Neural cell (in vitro differentiated cells): ENCODE data around the gene KCNIP2. TPM values are rescaled to one million over a fixed set of nuclear protein-coding genes. Genes with fewer than 3 reads are reported as not detected.

ENCODE experiments used
- H2AFZ ChIP-seq: fragments of 200-600, 300-800 bp; sonication (generic), shearing (Covaris generic); 2 replicates; pipeline ENCODE4 v1.6.0; 2014; ENCODE audit warnings: low read depth, mild to moderate bottlenecking, antibody characterized with exemption, low read length, moderate library complexity
- H3F3A ChIP-seq: fragments of 200-600 bp; shearing (Covaris generic); 2 replicates; pipeline ENCODE4 v1.6.1; 2016; ENCODE audit warnings: mild to moderate bottlenecking, moderate library complexity, mixed read lengths, antibody characterized with exemption, low read length; ENCODE audit not compliant: insufficient read depth, poor library complexity, severe bottlenecking
- H3K27ac ChIP-seq: fragments of 200-600, 300-800 bp; sonication (generic), shearing (Covaris generic); 2 replicates; pipeline ENCODE4 v1.5.1; 2014; ENCODE audit warnings: mild to moderate bottlenecking, low read length, moderate library complexity
- H3K27me3 ChIP-seq: fragments of 300-800, 200-600 bp; sonication (generic), shearing (Covaris generic); 2 replicates; pipeline ENCODE4 v1.6.0; 2014; ENCODE audit warnings: mild to moderate bottlenecking, low read depth, low read length, moderate library complexity; ENCODE audit not compliant: insufficient read depth
- H3K36me3 ChIP-seq: fragments of 300-800, 200-600 bp; sonication (generic), shearing (Covaris generic); 2 replicates; pipeline ENCODE4 v1.5.1; 2014; ENCODE audit warnings: mild to moderate bottlenecking, antibody characterized with exemption, low read length, moderate library complexity; ENCODE audit not compliant: insufficient read depth
- H3K4me2 ChIP-seq: fragments of 300-800, 200-600 bp; sonication (generic), shearing (Covaris generic); 2 replicates; pipeline ENCODE4 v1.6.0; 2014; ENCODE audit warnings: mild to moderate bottlenecking, low read length
- H3K4me3 ChIP-seq: fragments of 300-800, 200-600 bp; sonication (generic), shearing (Covaris generic); 2 replicates; pipeline ENCODE4 v1.5.1; 2014; ENCODE audit warnings: mild to moderate bottlenecking, low read length, moderate library complexity
- H3K79me2 ChIP-seq: fragments of 200-600 bp; shearing (Covaris generic); replicated peaks from 2 replicates; pipeline ENCODE4 v1.6.0; 2014; ENCODE audit warnings: mild to moderate bottlenecking, low read length, moderate library complexity; ENCODE audit not compliant: insufficient read depth
- H3K9ac ChIP-seq: fragments of 300-800, 200-600 bp; sonication (generic), shearing (Covaris generic); 2 replicates; pipeline ENCODE4 v1.6.1; 2016; ENCODE audit warnings: mild to moderate bottlenecking, low read length, mixed read lengths
- H3K9me2 ChIP-seq: fragments of 200-600 bp; shearing (Covaris generic); 2 replicates; pipeline ENCODE4 v1.6.1; 2016; ENCODE audit warnings: mild to moderate bottlenecking, low read length, mixed read lengths; ENCODE audit not compliant: insufficient read depth
- H3K9me3 ChIP-seq: fragments of 200-600, 300-800 bp; sonication (generic), shearing (Covaris generic); 2 replicates; pipeline ENCODE4 v1.6.1; 2016; ENCODE audit warnings: mild to moderate bottlenecking, mixed run types, low read length, moderate library complexity, mixed read lengths
- H4K20me1 ChIP-seq: fragments of 200-600 bp; shearing (Covaris generic); 2 replicates; pipeline ENCODE4 v1.6.1; 2016; ENCODE audit warnings: mild to moderate bottlenecking, mixed run types; ENCODE audit not compliant: insufficient read depth
- EP300 ChIP-seq: fragments of 450-650 bp; conservative IDR thresholded peaks from 2 replicates; pipeline ENCODE4 v1.6.1; 2014; ENCODE audit warnings: antibody characterized with exemption, mild to moderate bottlenecking, moderate library complexity; ENCODE audit not compliant: poor library complexity, severe bottlenecking
- EZH2 ChIP-seq: fragments of 200-600, 300-800 bp; shearing (Covaris generic), sonication (generic); IDR thresholded peaks from 2 replicates; pipeline ENCODE4 v1.6.1; 2014; ENCODE audit warnings: antibody characterized with exemption, low read length, borderline replicate concordance, mild to moderate bottlenecking; ENCODE audit not compliant: insufficient read depth, poor library complexity, severe bottlenecking
- MXI1 ChIP-seq: fragments of 450-650 bp; conservative IDR thresholded peaks from 2 replicates; pipeline ENCODE4 v1.6.1; 2014; ENCODE audit warnings: antibody characterized with exemption, mild to moderate bottlenecking; ENCODE audit not compliant: poor library complexity, severe bottlenecking
- POLR2AphosphoS5 ChIP-seq: IDR thresholded peaks from 2 replicates; pipeline ENCODE4 v1.6.1; 2012
- RAD21 ChIP-seq: fragments of 450-650 bp; conservative IDR thresholded peaks from 2 replicates; pipeline ENCODE4 v1.6.1; 2014; ENCODE audit warnings: antibody characterized with exemption, mild to moderate bottlenecking, moderate library complexity
- SMC3 ChIP-seq: fragments of 450-650 bp; conservative IDR thresholded peaks from 2 replicates; pipeline ENCODE4 v1.6.1; 2014; ENCODE audit warnings: antibody characterized with exemption, mild to moderate bottlenecking, moderate library complexity; ENCODE audit not compliant: poor library complexity
- TAF1 ChIP-seq: IDR thresholded peaks from 2 replicates; pipeline ENCODE4 v1.6.1; 2012; ENCODE audit warnings: low read depth
- polyA plus RNA-seq: library from polyadenylated mRNA; depleted of rRNA; stranded (reverse); fragments of >200 nt; gene quantifications from 2 replicates; pipeline ENCODE4 v1.2.3, GENCODE V29; 2014
- TF ChIP-seq, protein P1 (sequence below): fragments of 450-650 bp; IDR thresholded peaks from 2 replicates; pipeline ENCODE4 v1.5.1; 2014; ENCODE audit warnings: antibody characterized with exemption, mild to moderate bottlenecking, moderate library complexity; ENCODE audit not compliant: poor library complexity, severe bottlenecking
- TF ChIP-seq, protein P2 (sequence below): IDR thresholded peaks from 2 replicates; pipeline ENCODE4 v1.6.1; 2012; ENCODE audit warnings: borderline replicate concordance

KCNIP2 gene
- polyA plus RNA-seq, 1 donor from 2014 or later, result 10.0 TPM

- Histone ChIP-seq H3K9me2 (no peaks in the 10 kb centered on the region), H3K27me3 (no peaks in the 10 kb centered on the region), H2AFZ (no peak overlapping the region), H3K4me2 (peak overlapping the region; percentile 61), H3F3A (peaks cover 5% of the 10 kb centered on the region), H3K9ac (peak overlapping the region; percentile 14), H3K27ac (no peak overlapping the region), H3K36me3 (peaks cover 10% of the 10 kb centered on the region), H3K79me2 (peaks cover 84% of the 10 kb centered on the region), H3K4me3 (peak overlapping the region; percentile 99), H3K9me3 (no peaks in the 10 kb centered on the region), H4K20me1 (peaks cover 81% of the 10 kb centered on the region)
- TF ChIP-seq EP300 (no peak), TAF1 (no peak), EZH2 (no peak), MXI1 (no peak), POLR2AphosphoS5 (no peak), SMC3 (no peak), RAD21 (no peak)
- TF ChIP-seq, protein P1, sequence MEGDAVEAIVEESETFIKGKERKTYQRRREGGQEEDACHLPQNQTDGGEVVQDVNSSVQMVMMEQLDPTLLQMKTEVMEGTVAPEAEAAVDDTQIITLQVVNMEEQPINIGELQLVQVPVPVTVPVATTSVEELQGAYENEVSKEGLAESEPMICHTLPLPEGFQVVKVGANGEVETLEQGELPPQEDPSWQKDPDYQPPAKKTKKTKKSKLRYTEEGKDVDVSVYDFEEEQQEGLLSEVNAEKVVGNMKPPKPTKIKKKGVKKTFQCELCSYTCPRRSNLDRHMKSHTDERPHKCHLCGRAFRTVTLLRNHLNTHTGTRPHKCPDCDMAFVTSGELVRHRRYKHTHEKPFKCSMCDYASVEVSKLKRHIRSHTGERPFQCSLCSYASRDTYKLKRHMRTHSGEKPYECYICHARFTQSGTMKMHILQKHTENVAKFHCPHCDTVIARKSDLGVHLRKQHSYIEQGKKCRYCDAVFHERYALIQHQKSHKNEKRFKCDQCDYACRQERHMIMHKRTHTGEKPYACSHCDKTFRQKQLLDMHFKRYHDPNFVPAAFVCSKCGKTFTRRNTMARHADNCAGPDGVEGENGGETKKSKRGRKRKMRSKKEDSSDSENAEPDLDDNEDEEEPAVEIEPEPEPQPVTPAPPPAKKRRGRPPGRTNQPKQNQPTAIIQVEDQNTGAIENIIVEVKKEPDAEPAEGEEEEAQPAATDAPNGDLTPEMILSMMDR, result no peak
- TF ChIP-seq, protein P2, sequence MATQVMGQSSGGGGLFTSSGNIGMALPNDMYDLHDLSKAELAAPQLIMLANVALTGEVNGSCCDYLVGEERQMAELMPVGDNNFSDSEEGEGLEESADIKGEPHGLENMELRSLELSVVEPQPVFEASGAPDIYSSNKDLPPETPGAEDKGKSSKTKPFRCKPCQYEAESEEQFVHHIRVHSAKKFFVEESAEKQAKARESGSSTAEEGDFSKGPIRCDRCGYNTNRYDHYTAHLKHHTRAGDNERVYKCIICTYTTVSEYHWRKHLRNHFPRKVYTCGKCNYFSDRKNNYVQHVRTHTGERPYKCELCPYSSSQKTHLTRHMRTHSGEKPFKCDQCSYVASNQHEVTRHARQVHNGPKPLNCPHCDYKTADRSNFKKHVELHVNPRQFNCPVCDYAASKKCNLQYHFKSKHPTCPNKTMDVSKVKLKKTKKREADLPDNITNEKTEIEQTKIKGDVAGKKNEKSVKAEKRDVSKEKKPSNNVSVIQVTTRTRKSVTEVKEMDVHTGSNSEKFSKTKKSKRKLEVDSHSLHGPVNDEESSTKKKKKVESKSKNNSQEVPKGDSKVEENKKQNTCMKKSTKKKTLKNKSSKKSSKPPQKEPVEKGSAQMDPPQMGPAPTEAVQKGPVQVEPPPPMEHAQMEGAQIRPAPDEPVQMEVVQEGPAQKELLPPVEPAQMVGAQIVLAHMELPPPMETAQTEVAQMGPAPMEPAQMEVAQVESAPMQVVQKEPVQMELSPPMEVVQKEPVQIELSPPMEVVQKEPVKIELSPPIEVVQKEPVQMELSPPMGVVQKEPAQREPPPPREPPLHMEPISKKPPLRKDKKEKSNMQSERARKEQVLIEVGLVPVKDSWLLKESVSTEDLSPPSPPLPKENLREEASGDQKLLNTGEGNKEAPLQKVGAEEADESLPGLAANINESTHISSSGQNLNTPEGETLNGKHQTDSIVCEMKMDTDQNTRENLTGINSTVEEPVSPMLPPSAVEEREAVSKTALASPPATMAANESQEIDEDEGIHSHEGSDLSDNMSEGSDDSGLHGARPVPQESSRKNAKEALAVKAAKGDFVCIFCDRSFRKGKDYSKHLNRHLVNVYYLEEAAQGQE, result no peak
These were observed 29.0 kb downstream of the KCNIP2 start for GRCh38 chr10:101814466-101815071.

DNA sequence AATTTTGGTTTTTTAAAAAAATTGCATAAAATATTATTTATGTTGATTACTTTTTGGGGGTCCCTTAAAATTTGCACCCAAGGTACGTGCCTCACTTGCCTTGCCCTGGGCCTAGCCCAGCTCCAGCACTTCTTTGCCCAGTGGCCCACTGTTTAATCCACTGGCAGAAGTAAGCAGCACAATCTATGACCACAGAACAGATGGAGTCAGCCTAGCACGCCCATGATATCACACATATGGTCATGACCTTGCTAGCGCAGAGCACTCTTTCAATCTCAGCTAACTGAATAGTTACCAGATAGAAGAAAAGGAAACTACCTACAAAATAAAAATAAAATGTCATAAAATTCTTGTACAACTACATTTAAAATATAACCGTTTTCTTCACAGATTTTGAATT, 31.0 kb downstream of the KCNIP2 start:
- Histone ChIP-seq H3F3A (peaks cover 5% of the 10 kb centered on the region), H3K9me3 (no peaks in the 10 kb centered on the region), H3K4me2 (peak overlapping the region; percentile 25), H3K4me3 (peak overlapping the region; percentile 99), H3K79me2 (peaks cover 98% of the 10 kb centered on the region), H2AFZ (no peak overlapping the region), H3K36me3 (peaks cover 11% of the 10 kb centered on the region), H4K20me1 (peaks cover 81% of the 10 kb centered on the region), H3K27me3 (no peaks in the 10 kb centered on the region), H3K27ac (no peak overlapping the region), H3K9me2 (no peaks in the 10 kb centered on the region), H3K9ac (no peak overlapping the region)
- TF ChIP-seq, protein P1, result no peak
- TF ChIP-seq EZH2 (no peak), RAD21 (no peak), SMC3 (no peak), POLR2AphosphoS5 (no peak), MXI1 (no peak), TAF1 (no peak), EP300 (no peak)
- TF ChIP-seq, protein P2, result no peak
